Pulmonary artery endothelial cell (primary cell): Measurements from ENCODE around the gene IGSF21. TPM values are rescaled to one million over a fixed set of nuclear protein-coding genes. Genes with fewer than 3 reads are reported as not detected.
"Not testable (repeated sequence)": the region's sequence is repeated elsewhere in the genome, so short reads cannot be mapped to it uniquely, and the experiment has no call there.

Experiments used
- DNase-seq: peaks from one replicate; pipeline ENCODE4 v3.0.0-alpha.2; 2011; ENCODE audit warnings: low read depth, low spot score
- total RNA-seq: library from RNA; depleted of rRNA; stranded (reverse); fragments of >200 nt; gene quantifications from 2 replicates; pipeline ENCODE4 v1.2.3, GENCODE V29; 2014

The IGSF21 gene
- total RNA-seq, 1 donor from 2014 or later = not detected

GRCh38 chr1:18144916-18145647, 37.5 kb downstream of the IGSF21 start:
- no peak for DNase-seq

DNA sequence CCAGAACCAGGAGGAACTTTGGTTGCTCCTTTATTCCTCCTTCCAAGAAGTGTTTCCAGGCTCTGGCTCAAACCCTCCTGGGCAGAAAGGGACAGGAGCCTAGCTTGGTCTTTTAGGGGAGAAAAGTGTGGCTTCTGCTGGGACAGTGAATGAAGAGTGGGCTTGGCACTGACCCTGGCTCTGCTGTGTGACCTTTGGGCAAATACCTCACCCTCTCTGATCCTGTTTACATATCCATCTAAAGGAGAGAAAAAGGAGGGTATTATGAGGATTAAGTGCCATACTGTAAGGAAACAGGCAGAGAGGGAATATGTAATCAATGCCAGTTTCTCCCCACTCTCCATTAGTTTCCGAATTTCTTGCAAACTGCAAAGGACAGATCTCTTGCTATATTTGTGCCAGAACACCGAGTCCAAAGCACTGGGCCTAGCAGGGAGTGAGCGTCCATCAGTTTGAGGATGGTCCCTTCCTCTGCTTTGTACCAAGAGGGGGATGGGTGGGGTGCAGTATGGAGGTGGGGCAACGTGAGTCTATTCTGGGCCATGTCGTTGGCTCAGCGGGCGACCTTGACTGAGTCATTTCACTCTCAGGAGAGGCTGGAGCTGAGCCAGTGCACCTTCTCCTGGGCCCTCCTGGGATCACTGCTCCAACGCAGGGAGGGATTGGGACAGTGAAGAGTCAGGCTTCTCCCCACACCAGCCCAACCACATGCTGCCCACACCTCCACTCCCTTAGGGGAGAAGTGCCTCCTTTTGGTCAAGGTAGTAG, 38.4 kb downstream of the IGSF21 start:
- DNase-seq = no peak

DNA sequence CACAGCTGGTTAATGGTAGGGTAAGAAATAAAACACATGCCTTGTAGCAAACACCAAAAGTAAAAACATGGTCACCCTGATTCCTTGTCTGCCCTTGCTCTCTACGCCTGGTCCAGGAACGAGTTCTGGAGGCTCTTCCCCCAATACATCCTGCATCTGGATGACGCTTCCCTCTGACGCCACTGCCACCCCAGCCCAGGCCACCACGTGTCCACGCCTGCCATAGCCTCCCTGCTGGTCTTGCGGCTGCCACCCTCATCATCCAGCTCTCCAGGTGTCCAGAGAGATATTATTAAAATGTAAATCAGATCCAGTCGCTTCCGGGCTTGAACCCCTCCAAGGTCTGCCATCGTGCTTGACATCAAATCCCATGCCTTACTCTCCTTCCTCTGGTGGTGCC, 39.3 kb downstream of the IGSF21 start:
- DNase-seq = no peak

- DNase-seq = no peak
Observed at GRCh38 chr1:18147672-18148071, 40.1 kb downstream of the IGSF21 start.

DNA sequence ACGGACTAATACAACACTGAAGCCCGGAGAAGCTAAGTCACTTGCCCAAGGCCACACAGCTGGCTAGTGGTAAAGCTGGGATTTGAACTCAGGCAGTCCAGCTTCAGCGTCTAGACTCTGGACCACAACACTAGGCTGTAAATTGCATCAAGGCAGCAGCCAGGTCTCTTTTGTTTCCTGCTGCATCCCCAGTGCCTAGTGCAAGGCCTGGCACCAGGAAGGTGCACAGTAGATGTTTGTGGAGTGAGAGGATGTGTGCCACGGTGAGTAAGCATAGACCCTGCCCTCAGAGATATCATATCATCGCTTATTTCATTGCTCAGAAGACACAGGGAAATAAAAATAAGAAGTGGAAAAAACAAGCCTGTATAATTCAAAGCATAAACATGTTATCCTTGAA, 40.9 kb downstream of the IGSF21 start:
- no peak for DNase-seq

- DNase-seq = no peak
Observed at GRCh38 chr1:18149027-18149641, 41.5 kb downstream of the IGSF21 start.

DNA sequence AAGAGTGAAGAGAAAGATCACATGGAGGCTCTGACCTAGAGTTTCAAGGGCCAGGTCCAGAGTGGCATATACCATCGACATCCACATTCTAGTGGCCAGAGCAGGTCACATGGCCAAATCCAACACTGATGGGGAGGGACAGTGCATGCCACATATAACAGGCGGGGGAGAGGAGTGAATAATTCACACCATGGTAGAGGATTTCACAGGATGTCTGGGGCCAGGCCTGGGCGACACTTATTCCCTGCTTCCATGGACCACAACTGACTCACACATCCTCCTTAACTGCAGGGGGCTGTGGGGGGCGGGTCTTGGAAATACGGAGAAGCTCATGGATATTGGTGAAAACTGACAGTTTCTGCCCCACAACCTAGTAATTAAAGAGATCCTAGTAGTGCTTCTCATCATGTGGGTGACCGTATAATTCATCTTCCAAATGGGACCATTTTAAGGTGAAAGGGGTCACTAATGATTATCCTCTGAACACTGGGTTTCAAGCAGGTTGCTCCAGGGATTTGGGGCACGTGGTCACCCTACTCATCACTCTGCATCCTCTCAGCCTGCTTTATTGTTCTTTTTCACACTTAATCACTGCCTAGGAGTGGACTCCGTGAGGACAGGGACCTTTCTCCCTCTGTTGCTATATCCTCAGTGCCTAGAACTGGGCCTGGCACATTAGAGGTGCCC, 44.0 kb downstream of the IGSF21 start:
- DNase-seq = no peak

GRCh38 chr1:18154430-18155194, 47.0 kb downstream of the IGSF21 start:
- no peak for DNase-seq

DNA sequence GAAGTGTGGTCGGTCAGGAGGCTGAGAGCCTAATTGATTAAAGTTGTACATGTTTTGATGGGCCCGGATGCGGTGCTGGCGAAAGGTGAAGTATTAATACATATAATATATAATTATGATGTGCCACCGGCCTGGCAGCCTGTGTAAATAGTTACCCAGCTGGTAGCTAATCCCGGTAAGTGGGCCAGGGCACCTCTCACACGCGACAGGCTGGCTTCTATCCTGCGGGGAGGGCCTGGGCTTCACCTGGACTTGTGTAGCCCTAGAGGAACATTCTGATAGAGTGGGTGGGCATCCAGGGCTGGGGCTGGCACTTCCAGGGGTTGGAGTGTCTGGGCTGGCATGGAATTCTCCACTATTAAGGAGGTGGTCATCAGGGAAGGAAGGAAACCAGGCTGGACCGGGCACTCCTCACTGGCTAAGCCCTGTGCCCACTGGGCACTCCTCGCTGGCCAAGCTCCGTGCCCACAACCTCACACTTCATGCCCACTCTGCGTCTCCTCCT, 48.3 kb downstream of the IGSF21 start:
- DNase-seq = no peak

DNA sequence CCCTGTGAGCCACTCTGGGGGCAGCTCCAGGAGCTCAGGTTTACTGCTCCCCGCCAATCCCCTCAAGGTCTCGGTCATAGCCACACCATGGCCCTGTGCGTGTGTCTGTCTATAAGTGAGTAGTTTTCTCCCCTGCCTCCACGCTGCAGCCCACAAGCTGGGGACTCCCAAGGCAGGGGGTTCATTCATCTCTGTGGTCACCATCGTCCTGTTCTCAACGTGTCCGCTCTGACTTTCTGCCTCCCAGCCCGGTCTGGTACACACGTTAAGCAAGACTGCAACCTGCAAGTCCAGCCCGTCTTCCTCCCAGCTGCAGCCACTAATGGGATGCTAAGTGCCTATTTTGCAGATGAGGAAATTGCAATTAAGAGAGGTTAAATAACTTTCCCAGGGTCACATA, 49.8 kb downstream of the IGSF21 start:
- no peak for DNase-seq

- no peak for DNase-seq
Observed at GRCh38 chr1:18157968-18158367, 50.4 kb downstream of the IGSF21 start.

DNA sequence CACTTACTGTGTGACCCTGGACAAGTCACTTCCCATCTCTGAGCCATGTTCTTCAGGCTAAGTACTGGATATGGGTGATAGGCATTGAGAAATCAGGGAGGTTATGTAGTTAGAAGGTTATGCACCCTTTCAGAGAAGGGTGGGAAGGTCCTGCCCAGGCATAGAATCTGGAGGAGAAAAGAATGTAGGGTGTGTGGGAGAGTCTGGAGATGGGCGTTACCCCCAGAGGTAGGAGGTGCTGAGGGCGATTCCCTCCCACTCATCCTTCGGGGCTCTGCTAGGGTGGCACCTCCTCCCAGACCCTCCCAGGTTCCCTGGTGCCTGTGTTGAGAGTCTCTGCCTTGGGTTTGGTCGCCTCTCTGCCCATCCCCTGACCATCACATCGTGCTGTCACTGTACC, 51.1 kb downstream of the IGSF21 start:
- DNase-seq = no peak

GRCh38 chr1:18160290-18160942, 52.8 kb downstream of the IGSF21 start:
- DNase-seq = no peak

- DNase-seq = no peak
Observed at GRCh38 chr1:18161690-18162089, 54.1 kb downstream of the IGSF21 start.

DNA sequence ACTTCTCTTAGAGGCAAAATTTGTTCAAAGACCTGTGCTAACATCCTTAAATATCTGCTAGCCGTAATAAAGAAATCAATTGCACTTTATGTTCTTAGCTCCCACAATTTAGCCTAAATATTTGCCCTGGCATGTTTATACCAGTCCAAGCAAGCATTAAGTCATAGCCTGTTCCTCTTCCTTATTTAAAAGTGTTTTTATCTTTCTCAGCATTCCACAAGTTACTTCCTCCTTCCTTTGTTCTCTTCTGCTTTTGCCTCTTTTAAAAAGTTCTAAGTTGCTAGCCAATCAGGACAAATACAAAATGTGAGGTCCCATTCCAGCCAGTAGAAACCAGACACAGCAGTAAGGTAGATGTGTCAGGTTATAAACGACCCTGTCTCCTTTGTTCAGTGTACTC, 58.0 kb downstream of the IGSF21 start:
- DNase-seq = not testable (repeated sequence)

DNA sequence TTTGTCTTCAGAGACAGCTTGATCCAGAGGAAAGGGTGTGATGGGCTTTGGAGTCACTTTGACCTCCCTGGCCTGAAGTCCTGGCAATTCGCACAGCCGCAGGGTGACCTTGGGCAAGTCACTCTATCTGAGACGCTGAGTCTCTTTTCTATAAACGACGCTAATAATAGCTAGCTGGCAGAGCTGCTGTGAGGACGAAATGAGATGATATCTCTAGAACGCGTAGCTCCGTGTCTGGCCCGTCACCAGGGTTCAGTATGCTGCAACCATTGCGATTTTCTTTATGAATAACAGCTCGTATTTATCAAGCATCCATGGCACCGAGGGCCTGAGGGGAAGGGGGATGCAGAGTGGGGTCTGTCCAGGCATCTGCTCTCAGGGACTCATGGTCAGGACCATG, 58.7 kb downstream of the IGSF21 start:
- DNase-seq = no peak

DNA sequence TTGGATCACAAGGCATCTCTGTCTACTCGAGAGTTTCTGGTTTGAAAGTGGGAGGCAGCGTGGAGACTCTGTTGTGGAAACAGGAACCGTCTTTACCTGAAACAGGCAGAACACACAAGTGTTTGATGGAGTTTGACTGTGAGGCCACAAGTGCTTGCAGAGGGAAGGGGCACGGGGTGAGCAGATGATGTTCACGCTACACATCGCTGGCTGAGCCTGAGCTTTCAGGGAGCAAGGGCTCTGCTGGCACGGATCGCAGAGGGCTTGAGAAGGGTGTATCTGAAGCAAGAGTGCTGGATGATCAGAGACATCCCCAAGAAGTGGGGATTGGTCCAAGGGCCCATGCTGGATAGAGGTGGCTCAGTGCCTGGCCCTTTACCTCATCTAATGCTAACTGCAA, 59.3 kb downstream of the IGSF21 start:
- DNase-seq = no peak

GRCh38 chr1:18170444-18170843, 62.8 kb downstream of the IGSF21 start:
- DNase-seq = no peak

DNA sequence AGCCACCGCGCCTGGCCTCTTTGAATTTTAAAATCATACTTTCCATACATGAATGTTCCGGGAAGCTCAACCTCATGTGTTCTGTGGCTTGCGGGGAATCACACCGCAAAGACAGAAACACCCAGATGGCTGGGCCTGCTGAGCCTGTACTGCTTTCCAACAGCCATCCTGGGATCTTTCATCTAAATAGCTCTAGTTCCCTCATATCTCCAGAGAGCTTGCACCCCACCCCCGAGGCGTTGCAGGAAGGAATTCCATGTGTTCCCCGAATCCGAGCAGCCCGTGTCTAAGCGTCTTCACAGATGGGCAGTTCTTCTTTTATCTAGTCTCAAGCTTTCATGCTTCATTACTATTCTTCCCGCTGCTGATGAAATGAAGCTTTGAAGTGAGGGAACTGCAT, 66.4 kb downstream of the IGSF21 start:
- no peak for DNase-seq

GRCh38 chr1:18175051-18175450, 67.5 kb downstream of the IGSF21 start:
- no peak for DNase-seq
